GM18505 (cell line): Measurements from ENCODE around the gene CPA4.

Experiments
- ATAC-seq: cut with Tn5 transposase; IDR thresholded peaks from one replicate; pipeline ENCODE4 v1.9.1; 2021; ENCODE audit not compliant: unreplicated experiment
- POLR2A ChIP-seq: IDR thresholded peaks from 4 replicates; pipeline ENCODE4 v1.6.1; 2011; ENCODE audit warnings: borderline replicate concordance; ENCODE audit not compliant: insufficient read depth, insufficient read length; ENCODE audit errors: extremely low read depth

The CPA4 gene

GRCh38 chr7:130333832-130334231, 40.9 kb downstream of the CPA4 start:
- TF ChIP-seq POLR2A: no peak
- no peak for ATAC-seq

GRCh38 chr7:130334274-130334673, 41.3 kb downstream of the CPA4 start:
- no peak for TF ChIP-seq POLR2A
- no peak for ATAC-seq

- TF ChIP-seq POLR2A: no peak
- ATAC-seq: no peak
These were observed 44.5 kb downstream of the CPA4 start for GRCh38 chr7:130337410-130337971.

GRCh38 chr7:130338233-130338632, 45.3 kb downstream of the CPA4 start:
- ATAC-seq: no peak
- no peak for TF ChIP-seq POLR2A

GRCh38 chr7:130341882-130342281, 48.9 kb downstream of the CPA4 start:
- no peak for ATAC-seq
- no peak for TF ChIP-seq POLR2A

GRCh38 chr7:130342701-130343380, 49.9 kb downstream of the CPA4 start:
- no peak for ATAC-seq
- TF ChIP-seq POLR2A: no peak

- TF ChIP-seq POLR2A: no peak
- ATAC-seq: no peak
These were observed 51.4 kb downstream of the CPA4 start, which contains the start of gene CPA5 for GRCh38 chr7:130344271-130344866. TSS of gene CPA5 (plus strand) at chr7:130344816. CDS start at chr7:130346486, 1,670 bp downstream.

- no peak for TF ChIP-seq POLR2A
- no peak for ATAC-seq
These were observed 52.2 kb downstream of the CPA4 start for GRCh38 chr7:130345136-130345535.

- no peak for TF ChIP-seq POLR2A
- no peak for ATAC-seq
These were observed 52.8 kb downstream of the CPA4 start for GRCh38 chr7:130345725-130346124.

- ATAC-seq: no peak
- TF ChIP-seq POLR2A: no peak
These were observed 53.4 kb downstream of the CPA4 start for GRCh38 chr7:130346177-130346905.

- no peak for TF ChIP-seq POLR2A
- no peak for ATAC-seq
These were observed 54.0 kb downstream of the CPA4 start for GRCh38 chr7:130346941-130347340.

GRCh38 chr7:130349911-130350782, 57.2 kb downstream of the CPA4 start:
- ATAC-seq: no peak
- no peak for TF ChIP-seq POLR2A
